Neutrophil (primary cell): ENCODE results near the gene SPATA16.

Source experiments
- H3K27ac ChIP-seq: fragments of 200-600 bp; sonication (generic); 2 replicates; pipeline ENCODE4 v1.5.1; 2016; ENCODE audit warnings: mild to moderate bottlenecking, moderate library complexity
- H3K27me3 ChIP-seq: fragments of 200-600 bp; sonication (generic); 2 replicates; pipeline ENCODE4 v1.6.0; 2016; ENCODE audit warnings: mild to moderate bottlenecking
- H3K36me3 ChIP-seq: fragments of 200-600 bp; sonication (generic); 2 replicates; pipeline ENCODE4 v1.5.1; 2017
- H3K4me1 ChIP-seq, 2 experiments: fragments of 200-600 bp in 1 of 2; sonication (generic) in 1 of 2; 1 replicate in 1 of 2; 2 replicates in 1 of 2; pipeline versions ENCODE4 v1.5.1 to v1.6.1; 2013 to 2016; ENCODE audit warnings: low read depth in 1 of 2, low read length in 1 of 2, mild to moderate bottlenecking in 1 of 2, moderate library complexity in 1 of 2; ENCODE audit not compliant: control insufficient read depth in 1 of 2, insufficient read depth in 1 of 2
- H3K4me3 ChIP-seq, 2 experiments: fragments of 200-600 bp in 1 of 2; sonication (generic) in 1 of 2; 1 replicate in 1 of 2; 2 replicates in 1 of 2; pipeline ENCODE4 v1.5.1; 2013 to 2016; ENCODE audit warnings: low read depth in 1 of 2, low read length in 1 of 2, mild to moderate bottlenecking in 1 of 2, moderate library complexity in 1 of 2
- H3K9me3 ChIP-seq: fragments of 200-600 bp; sonication (generic); 2 replicates; pipeline ENCODE4 v1.5.1; 2016
- TF ChIP-seq, protein P1 (sequence below): fragments of 200-600 bp; sonication (generic); IDR thresholded peaks from 2 replicates; pipeline ENCODE4 v1.5.1; 2016; ENCODE audit warnings: antibody characterized with exemption

Gene SPATA16

DNA sequence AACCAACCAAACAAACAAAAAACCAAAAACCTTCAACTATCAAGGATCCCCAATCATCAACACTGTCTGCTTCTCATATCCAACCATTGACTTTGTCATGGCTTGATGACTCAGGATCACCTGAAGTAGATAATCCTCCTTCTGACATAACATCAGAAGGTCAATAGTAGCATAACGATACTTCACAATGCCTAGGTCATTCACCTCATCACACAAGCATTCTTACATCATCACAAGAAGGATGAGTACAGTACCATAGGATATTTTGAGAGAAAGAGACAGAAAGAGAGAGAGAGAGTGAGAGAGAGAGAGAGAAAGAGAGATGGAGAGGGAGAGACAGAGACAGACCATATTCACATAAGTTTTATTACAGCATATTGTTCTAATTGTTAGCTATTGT, 42.1 kb downstream of the SPATA16 start:
- TF ChIP-seq, protein P1, sequence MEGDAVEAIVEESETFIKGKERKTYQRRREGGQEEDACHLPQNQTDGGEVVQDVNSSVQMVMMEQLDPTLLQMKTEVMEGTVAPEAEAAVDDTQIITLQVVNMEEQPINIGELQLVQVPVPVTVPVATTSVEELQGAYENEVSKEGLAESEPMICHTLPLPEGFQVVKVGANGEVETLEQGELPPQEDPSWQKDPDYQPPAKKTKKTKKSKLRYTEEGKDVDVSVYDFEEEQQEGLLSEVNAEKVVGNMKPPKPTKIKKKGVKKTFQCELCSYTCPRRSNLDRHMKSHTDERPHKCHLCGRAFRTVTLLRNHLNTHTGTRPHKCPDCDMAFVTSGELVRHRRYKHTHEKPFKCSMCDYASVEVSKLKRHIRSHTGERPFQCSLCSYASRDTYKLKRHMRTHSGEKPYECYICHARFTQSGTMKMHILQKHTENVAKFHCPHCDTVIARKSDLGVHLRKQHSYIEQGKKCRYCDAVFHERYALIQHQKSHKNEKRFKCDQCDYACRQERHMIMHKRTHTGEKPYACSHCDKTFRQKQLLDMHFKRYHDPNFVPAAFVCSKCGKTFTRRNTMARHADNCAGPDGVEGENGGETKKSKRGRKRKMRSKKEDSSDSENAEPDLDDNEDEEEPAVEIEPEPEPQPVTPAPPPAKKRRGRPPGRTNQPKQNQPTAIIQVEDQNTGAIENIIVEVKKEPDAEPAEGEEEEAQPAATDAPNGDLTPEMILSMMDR: no peak

DNA sequence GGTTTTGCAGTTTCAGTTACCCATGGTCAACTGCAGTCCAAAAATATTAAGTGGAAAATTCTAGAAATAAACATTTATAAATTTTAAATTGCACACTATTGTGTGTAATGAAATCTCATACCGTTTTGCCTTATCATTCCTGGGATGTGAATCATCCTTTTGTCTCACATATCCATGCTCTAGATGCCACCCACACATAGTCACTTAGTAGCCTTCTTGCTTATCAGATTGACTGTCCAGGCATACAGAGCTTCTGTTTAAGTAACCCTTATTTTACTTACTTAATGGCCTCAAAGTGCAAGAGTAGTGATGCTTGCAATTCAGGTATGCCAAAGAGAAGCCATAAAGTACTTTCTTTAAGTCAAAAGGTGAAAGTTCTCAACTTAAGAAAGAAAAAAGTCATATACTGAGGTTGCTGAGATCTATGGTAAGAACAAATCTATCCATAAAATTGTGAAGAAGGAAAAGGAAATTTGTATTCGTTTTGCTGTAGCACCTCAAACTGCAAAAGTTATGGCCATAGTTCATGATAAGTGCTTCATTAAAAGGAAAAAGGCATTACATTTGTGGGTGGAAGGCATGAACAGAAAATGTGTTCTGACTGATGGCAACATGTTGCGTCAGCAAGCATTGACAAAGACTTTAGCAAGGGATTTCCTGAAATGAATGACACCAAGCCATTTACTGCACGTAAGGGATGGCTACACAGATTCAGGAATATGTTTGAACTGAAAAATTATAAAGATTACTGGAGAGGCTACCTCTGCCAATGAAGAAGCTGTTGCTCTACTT, 43.8 kb downstream of the SPATA16 start:
- Histone ChIP-seq H3K36me3 (no peaks in the 10 kb centered on the region), H3K9me3 (no peaks in the 10 kb centered on the region), H3K4me3 (no peak overlapping the region), H3K27ac (no peak overlapping the region), H3K27me3 (no peaks in the 10 kb centered on the region), H3K4me1 (no peaks in the 10 kb centered on the region)
- TF ChIP-seq, protein P1: no peak

More for the DNA sequence above, 42.1 kb downstream of the SPATA16 start:
- H3K4me3 ChIP-seq: no peak overlapping the region
- no peaks in the 10 kb centered on the region for H3K27me3 ChIP-seq
- no peaks in the 10 kb centered on the region for H3K9me3 ChIP-seq
- no peaks in the 10 kb centered on the region for H3K4me1 ChIP-seq
- no peak overlapping the region for H3K27ac ChIP-seq
- H3K36me3 ChIP-seq: no peaks in the 10 kb centered on the region

DNA sequence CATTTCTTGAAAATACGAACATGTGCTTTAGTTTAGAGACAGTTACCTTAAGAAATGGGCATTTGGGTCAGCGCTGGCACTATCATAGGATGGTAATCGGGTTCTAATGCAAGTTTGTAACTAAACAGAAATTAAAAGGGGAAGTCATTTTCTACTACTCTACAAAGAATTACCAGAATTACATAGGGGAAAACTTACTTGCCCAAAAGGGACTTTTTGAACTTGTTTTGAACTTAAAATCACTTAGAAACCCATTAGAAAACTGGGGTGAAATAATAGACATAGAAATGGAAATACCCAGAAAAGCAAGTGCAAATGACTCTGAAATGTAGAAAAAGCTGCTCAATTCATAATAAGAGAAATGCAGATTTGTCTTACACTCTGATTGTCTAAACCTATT, 44.9 kb downstream of the SPATA16 start:
- Histone ChIP-seq H3K9me3 (no peaks in the 10 kb centered on the region), H3K4me3 (no peak overlapping the region), H3K27ac (no peak overlapping the region), H3K4me1 (no peaks in the 10 kb centered on the region), H3K36me3 (no peaks in the 10 kb centered on the region), H3K27me3 (no peaks in the 10 kb centered on the region)
- TF ChIP-seq, protein P1: no peak

DNA sequence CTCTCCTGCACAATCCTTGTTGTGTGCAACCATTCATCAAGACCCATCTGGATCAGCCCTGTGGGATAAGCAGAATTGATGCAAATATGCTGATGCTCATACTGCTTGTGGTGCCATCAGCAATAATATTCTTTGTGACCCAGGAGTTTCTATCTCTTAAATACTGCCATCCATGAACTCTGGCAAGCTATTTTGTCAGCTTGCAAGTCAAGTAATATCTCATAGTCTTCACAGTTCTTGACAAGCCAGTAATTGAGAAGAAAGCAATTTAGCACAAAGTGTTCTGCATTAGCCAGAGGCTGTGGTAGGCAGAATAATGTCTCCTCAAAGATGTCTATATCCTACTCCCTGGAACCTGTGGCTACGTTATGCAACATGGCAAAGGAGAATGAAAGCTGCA, 49.0 kb downstream of the SPATA16 start:
- H3K9me3 ChIP-seq: no peaks in the 10 kb centered on the region
- H3K4me1 ChIP-seq: no peaks in the 10 kb centered on the region

DNA sequence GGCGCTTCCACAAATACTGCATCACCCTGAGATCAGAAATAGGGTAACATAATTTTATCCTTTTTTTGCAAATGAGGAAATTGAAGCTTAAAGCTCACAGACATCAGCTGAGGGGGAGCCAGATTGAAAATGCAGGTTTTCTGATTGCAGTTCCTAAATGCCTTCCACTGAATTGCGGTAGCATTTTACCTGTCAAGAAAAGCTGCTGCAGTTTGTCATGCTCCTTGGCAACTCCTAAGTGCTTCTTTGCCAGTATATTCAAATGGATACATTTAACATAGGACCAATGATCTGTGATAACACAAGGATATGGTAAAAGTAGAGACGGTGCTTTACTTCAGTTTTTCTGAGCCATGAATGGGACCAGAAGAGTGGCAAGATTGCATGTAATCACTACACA, 50.5 kb downstream of the SPATA16 start:
- H3K36me3 ChIP-seq: no peaks in the 10 kb centered on the region
- no peaks in the 10 kb centered on the region for H3K9me3 ChIP-seq
- no peak overlapping the region for H3K27ac ChIP-seq
- no peak overlapping the region for H3K4me3 ChIP-seq
- TF ChIP-seq, protein P1: no peak
- H3K4me1 ChIP-seq: no peaks in the 10 kb centered on the region
- H3K27me3 ChIP-seq: no peaks in the 10 kb centered on the region

More for the DNA sequence above, 49.0 kb downstream of the SPATA16 start:
- H3K36me3 ChIP-seq: no peaks in the 10 kb centered on the region
- no peaks in the 10 kb centered on the region for H3K27me3 ChIP-seq
- H3K27ac ChIP-seq: no peak overlapping the region
- TF ChIP-seq, protein P1: no peak
- H3K4me3 ChIP-seq: no peak overlapping the region
